HG02759 (cell line): ENCODE measurements around the gene MXRA5.
"Not testable (repeated sequence)": the region's sequence is repeated elsewhere in the genome, so short reads cannot be mapped to it uniquely, and the experiment has no call there.

Experiments used
- ATAC-seq: cut with Tn5 transposase; IDR thresholded peaks from one replicate; pipeline ENCODE4 v1.9.1; 2021; ENCODE audit warnings: mild to moderate bottlenecking, moderate library complexity; ENCODE audit not compliant: unreplicated experiment

MXRA5 gene

DNA sequence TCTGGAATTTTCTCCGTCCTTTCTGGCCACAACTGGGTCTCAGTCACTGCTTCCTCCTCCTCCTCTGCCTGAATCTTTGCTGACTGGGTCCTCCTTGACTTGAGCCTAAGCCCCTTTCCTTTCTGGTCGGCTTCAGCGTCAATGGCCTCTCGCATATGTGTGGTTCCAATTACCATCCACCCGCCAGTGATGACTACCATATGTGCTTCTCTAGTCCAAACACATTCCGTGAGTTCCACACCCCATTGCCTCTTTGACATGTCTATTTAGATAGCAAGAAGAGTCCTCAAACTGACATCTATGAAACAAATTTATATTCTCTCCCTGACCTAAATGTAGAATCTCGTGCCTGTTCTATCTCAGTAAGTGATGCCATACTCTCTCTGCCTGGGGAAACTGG is 19.8 kb downstream of the MXRA5 start:
- ATAC-seq, result no peak

DNA sequence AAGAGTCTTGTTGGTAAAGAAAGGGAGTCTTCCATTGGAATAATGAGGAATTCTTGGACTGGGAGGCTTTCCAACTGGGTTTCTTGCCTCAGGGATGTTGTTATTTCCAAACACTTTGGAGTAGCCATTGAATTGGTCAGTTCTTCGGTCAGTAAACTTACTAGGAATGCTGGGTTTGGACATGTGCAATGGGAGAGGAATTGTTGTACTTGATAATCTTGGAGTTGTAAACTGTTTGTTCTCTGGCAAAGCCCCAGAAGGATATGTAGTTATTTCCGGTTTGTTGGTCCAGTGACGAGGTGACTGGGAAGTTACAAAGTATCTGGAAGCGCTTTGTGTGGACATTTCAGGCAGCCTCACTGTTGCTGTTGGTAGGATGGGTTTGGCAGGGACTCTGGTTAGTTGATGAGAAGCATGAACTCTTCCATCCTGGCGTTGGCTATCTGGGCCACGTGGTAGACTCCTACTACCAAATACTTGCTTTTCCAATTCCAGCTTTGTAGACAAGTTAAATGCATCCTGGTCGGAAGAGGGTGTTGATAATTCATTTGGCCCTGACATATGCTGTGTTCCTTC is 25.9 kb downstream of the MXRA5 start:
- ATAC-seq, result no peak

DNA sequence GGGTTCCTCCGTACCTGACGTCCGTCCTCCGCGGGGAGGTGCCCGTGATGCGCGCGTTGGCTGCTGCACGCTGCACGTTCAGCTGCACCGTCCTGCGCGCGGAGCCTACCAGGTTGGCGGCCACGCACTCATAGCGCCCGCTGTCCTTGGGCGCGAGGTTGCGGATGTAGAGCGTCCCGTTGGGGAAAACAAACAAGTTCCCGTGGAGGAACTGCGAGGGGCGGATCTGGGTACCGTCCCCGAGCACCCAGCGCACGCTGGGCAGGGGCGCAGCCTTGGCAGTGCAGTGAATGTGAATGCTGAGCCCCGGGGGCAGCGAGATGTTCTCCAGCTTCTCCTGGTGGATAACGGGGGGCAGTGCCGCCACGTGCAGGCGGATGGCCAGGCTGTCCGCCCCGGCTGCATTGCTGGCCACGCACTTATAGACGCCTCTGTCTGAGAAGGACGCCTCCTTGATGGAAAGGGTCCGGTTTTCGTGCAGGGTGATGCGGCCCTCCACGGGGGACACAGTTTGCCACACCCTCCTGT is 29.2 kb downstream of the MXRA5 start:
- ATAC-seq, result no peak

DNA sequence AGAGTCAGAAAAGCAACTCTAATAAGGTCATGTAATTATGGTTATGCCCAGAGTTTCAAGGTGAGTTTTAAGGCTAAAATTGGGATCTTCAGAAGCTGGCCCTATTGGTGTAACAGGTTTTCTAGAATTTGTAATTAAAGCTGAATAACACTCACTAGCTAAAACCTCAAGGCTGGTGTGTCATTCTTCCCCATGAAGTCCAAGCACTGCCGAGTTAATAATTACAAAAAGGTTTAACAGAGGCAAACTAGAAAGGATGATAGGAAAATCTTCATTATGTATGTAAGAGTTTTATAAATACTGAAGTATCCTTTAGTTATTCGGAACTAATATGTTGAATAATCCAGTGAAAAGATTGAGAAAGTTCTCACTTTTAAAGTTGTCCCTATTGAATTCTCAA is 34.3 kb downstream of the MXRA5 start:
- ATAC-seq, result no peak

DNA sequence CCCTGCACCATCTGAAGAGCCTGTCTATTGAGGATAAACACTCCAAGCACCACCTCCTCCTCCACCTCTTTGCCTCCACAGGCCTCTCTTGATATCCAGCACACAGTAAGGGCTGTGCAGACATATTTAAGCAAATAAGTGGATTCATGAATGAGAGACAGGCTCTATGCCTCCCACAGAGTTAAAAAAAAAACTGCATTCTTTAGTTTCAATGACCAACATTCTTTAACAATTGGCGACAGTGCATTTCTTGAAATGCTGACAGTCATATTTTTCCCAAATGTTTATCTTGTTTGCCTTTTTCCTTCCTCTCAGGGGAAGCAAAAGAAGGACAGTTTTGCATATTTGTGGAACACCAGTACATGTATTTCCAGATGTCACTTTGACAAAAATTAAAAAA is 38.6 kb downstream of the MXRA5 start:
- ATAC-seq, result no peak

DNA sequence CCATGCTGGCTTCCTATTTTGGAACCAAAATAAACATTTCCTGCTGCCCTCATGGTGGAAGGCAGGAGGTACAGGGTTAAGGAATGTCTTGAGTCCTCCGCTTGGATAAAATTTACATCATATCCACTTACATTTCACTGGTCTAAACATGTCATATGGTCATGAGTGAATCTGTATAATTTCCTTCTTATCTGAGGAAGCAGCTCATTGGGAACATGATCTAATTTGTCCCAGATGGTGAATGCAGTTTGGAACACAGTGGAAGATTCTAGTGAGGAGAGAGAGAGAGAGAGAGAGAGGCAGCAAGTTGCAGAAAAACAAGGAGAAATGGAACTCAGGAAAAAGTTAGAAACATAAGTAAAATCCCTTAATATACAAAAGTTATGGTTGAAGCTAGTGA is 46.8 kb downstream of the MXRA5 start:
- no peak for ATAC-seq

DNA sequence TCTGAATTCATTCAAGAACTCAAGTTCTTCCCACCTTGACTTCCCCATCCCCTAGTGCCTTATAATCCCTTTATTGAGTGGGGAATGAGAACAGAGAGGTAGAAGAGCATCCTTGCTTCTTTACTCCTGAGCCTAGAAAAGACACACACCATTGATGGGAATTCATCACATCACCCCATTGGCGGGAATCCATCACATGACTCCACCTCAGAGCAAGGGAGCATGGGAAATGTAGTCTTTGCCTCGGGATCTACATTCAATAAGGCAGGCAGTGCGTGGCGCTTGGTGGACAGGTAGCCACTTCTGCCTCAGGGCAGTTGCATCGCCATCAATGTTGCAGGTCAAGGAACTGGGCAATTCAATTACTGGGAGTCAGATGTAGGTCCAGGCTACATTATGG is 50.7 kb downstream of the MXRA5 start:
- no peak for ATAC-seq

DNA sequence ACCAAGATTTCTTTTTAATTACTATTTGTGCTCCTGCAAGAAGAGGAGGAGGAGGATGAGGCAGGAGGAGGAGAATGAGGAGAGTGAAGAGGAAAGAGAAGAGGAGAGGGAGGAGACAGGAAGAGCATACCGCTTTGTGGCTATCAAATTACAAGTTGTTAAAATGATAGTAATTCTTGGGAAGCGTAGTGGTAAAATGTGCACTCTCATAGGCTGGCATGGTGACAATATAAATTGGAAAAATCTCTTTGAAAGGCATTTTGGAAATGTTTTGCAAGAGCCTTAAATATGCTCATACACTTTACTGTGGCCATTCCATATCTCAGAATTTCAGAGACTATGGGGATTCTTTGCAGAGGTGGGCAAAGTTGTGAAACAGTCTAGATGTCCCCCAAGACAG is 53.2 kb downstream of the MXRA5 start:
- no peak for ATAC-seq

DNA sequence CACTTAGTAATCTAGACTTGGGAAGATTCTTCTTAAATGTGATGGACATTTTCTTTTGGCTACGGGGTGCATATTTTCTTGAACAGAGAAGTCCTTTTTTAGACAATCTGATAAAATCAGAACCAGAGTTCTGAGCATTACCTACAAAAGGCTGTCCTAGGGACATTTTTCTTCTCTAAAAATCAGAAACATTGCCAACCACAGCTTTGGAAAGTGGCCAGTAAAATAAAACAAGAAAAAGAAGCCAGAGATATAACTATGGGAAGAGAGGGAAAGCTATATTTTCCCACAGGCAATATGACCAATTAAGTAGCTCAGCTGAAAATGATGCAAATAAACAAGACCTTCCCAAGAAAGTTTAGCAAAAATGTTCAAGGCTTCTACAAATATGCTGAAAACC is 55.9 kb downstream of the MXRA5 start:
- no peak for ATAC-seq

DNA sequence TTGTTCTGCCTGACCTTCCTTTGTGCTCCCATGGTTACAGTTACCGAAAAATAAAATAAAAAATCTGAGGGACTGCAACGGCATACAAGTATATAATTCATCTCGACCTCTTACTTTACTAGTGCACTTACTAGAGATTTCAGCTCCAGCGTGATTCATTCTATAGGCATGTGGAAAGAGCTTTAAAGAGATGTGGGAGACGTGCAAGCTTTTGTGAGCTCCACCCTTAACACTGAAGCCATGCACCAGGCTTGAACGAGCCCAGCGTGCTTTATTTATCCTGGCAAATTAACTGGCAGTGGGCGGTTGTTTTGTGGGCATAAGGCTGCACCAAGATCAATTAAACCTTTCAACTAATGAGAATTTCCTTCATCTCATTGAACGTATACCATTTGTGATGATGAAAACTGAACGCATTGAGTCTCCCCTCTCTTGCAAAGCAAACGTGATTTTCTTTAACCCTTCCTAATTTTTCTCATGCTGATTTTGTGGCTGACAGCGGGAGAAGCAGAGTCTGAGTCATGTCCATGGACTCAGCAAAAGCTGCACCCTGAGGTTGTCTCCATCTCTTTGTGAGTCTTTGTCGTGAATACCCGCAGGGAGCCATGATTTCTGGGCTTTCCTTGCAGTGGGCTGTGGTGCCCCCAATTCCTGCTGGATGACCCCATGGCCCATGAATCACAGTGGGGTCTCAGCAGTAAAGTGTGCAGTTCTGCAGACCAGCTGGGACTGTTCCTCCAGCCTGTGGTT is 60.1 kb downstream of the MXRA5 start:
- no peak for ATAC-seq

DNA sequence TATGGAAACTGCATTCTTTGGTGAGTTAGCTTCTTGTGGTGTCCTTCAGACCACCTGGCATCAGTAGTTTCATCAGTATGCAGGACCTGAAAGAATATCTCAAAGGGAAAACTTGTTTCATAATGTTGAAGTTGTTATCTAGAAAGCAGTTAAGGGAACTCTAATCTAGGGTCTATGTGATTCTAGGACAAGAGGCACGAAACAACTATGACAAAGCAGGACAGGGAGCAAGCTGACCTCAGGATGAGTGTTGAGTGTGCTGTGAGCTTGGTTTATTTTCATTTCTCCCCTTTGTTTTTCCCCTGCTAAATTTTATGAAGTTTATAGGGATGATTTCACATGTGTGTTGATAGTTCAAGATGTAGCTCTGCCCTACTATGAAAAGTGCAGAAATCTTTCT is 65.7 kb downstream of the MXRA5 start:
- ATAC-seq, result no peak

DNA sequence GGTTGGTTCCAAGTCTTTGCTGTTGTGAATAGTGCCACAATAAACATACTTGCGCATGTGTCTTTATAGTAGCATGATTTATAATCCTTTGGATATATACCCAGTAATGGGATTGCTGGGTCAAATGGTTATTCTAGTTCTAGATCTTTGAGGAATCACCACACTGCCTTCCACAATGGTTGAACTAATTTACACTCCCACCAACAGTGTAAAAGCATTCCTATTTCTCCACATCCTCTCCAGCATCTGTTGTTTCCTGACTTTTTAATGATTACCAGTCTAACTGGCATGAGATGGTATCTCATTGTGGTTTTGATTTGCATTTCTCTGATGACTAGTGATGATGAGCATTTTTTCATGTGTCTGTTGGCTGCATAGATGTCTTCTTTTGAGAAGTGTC is 72.8 kb downstream of the MXRA5 start:
- not testable (repeated sequence) for ATAC-seq

DNA sequence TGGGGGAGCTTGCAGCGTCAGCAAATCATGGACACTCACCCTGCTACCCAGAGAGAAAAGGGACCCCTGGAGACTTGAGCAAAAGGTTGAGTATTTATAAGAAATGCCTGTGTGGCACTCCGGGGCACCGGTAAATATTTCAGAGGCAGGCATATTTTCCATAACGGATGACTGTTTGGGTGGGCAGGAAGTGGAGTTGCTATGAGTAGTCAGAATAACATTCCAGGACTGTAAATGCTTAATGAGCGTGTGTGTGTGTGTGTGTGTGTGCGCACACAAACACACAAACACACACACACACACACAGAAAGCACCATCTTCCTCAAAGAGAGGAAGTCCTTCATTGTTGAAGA is 74.6 kb downstream of the MXRA5 start:
- ATAC-seq, result no peak

DNA sequence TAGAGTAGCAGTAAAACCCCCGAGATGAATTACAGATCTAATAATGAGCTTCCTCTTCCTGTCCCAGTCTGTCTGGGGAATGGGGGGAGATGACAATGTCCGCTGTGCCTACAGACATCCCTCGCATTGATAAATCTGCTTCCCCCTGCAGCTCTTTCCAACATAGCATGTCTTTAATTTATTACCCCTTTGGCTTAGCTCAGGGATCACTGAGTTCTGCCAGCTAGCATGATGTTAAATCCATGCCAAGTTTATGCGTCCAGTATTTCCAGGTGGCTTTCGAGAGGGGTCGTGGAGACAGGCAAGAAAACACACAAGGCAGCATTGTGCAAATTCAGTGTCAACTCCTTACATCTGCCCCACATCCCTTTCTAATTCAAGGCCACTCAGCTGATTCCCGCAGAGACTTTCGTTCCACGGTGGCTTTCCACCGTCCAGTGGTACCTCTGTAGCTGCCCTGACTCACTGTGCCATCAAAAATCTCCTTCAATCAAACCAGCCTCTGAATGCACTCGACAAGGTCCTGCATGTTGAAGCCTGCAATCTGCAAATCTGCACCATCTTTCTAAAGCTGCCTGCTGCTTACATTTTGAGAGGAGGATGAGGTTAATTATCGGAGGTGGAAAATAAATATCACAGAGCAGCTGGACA is 75.1 kb downstream of the MXRA5 start:
- ATAC-seq, result no peak

DNA sequence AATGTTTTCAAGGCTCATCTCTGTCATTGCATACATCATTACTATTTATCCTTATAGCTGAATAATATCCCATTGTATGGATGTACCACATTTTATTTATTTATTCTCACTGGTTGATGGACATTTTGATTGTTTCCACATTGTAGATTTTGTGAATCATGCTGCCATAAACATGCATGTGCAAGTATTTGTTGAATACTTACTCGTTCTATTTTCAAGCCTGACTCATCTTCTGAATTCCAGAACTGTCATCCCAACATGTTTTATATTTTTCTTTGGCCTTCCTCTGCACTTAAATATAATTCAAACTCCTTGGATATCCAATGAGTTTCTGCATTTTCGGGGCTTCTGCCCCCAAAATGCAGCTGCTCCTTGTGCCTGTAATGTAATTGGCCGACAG is 77.6 kb downstream of the MXRA5 start:
- no peak for ATAC-seq

DNA sequence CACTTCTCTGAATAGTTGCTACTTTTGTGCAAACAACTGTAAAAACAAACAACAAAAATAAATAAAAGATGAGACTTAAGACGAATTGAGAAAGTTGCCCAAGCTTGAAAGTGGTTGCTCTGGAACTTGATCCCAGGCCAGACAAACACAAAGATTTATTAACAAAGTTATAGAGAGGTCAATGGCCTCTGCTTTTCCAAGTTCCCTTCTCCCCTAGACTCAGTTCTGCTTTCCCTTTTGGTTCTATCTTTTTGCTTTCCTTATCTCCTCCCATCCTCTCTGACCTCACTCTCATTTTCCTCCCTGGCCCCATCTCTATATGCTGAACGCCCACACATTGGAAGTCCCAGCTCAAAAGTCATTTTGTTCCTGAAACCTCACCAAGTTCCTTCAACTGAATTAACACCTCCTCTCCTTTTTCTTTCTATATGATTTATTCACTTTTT is 82.7 kb downstream of the MXRA5 start:
- ATAC-seq, result no peak

DNA sequence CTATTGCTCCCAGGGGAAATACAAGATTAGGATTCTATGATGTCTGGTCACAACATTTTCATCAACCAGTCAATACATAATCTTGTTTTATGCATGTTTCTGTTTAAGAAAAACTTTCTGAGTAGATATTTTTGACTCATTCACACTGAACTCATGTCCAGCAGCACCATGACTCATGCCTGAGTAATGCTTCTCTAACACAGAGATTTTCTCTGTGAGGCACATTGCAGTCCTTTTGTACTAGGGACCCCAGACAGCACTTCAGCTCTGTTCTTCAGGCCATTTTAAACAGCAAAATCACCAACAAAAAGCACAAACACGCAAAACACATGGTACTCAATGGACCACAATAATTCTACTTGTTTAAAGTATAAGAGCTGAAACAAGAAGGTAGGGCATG is 83.6 kb downstream of the MXRA5 start:
- ATAC-seq, result no peak
